ENCODE data around the gene CRELD2. TPM values are rescaled to one million over a fixed set of nuclear protein-coding genes. Genes with fewer than 3 reads are reported as not detected.
A peak's percentile ranks its signal among the peaks of the same experiment; 100 is the strongest.

Gene CRELD2
- total RNA-seq, 1 donor from 2014 or later: 44.3 TPM

- H3K9me3 Mint-ChIP-seq (ENCODE audit: low read depth): no peaks in the 10 kb centered on the region
- no peaks in the 10 kb centered on the region for H3K27me3 Mint-ChIP-seq (ENCODE audit: low read depth)
- peaks cover 1% of the 10 kb centered on the region for H3K36me3 Mint-ChIP-seq (ENCODE audit: low read depth)
- TF ChIP-seq, protein P1, sequence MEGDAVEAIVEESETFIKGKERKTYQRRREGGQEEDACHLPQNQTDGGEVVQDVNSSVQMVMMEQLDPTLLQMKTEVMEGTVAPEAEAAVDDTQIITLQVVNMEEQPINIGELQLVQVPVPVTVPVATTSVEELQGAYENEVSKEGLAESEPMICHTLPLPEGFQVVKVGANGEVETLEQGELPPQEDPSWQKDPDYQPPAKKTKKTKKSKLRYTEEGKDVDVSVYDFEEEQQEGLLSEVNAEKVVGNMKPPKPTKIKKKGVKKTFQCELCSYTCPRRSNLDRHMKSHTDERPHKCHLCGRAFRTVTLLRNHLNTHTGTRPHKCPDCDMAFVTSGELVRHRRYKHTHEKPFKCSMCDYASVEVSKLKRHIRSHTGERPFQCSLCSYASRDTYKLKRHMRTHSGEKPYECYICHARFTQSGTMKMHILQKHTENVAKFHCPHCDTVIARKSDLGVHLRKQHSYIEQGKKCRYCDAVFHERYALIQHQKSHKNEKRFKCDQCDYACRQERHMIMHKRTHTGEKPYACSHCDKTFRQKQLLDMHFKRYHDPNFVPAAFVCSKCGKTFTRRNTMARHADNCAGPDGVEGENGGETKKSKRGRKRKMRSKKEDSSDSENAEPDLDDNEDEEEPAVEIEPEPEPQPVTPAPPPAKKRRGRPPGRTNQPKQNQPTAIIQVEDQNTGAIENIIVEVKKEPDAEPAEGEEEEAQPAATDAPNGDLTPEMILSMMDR (IDR thresholded peaks at IDR 0.05): no peak
- no peak overlapping the region for H3K27ac Mint-ChIP-seq (ENCODE audit: unreplicated experiment)
- DNase-seq (ENCODE audit: low spot score): peak; percentile 90
- no peak overlapping the region for H3K4me3 Mint-ChIP-seq (ENCODE audit: unreplicated experiment)
- H3K4me1 Mint-ChIP-seq (ENCODE audit: low read depth): peaks cover 18% of the 10 kb centered on the region
Measured at GRCh38 chr22:49966041-49966773, 47.8 kb downstream of the CRELD2 start.

DNA sequence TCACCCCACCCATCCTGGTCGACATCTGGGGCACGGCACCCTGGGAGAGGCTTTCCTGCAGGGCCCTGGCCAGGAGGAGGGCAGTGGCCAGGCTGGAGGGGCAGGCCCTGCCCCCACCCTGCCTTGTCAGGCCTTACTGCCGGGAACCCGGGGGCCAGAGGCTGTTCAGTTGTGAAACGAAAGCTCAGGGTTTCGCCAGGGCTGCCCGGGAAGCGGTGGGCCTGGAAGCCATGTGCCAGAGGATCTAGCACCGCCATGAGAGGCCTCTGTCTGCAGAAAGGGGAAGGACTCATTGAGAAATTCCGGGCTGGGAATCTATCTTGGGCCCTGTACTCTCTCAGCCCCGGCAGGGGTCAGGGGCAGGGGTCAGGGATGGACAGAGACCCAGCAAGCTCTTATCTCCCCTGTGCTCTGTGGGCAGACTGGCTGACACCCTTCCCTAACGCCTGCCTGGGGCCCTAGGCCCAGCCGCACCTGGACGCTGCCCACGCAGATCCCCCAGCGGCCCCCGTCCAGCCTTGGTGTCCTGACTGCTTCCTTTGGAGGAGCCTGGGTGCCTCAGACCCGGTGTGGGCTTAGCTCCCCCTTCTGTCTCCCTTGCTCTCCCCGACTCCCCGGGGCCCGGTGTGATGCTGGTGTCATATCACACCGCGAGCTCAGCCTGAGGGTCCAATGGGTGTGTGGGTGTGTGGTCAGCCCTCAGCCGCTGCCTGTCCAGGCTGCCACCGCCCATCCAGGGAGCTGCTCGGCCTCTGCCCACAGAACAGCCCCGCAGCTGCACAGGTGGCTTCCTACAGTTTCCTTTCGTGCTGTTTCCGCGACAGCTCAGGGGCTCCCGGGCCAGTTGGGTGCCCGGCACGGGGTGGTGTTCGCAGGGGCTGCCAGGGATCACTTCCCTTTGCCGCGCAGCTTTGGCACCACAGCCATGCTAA is 48.6 kb downstream of the CRELD2 start:
- H3K4me1 Mint-ChIP-seq (ENCODE audit: low read depth): peaks cover 18% of the 10 kb centered on the region
- no peak overlapping the region for H3K27ac Mint-ChIP-seq (ENCODE audit: unreplicated experiment)
- H3K4me3 Mint-ChIP-seq (ENCODE audit: unreplicated experiment): no peak overlapping the region
- H3K36me3 Mint-ChIP-seq (ENCODE audit: low read depth): peaks cover 1% of the 10 kb centered on the region
- TF ChIP-seq, protein P1 (IDR thresholded peaks at IDR 0.05): no peak
- no peaks in the 10 kb centered on the region for H3K27me3 Mint-ChIP-seq (ENCODE audit: low read depth)
- no peaks in the 10 kb centered on the region for H3K9me3 Mint-ChIP-seq (ENCODE audit: low read depth)
- peak; percentile 88 for DNase-seq (ENCODE audit: low spot score)

DNA sequence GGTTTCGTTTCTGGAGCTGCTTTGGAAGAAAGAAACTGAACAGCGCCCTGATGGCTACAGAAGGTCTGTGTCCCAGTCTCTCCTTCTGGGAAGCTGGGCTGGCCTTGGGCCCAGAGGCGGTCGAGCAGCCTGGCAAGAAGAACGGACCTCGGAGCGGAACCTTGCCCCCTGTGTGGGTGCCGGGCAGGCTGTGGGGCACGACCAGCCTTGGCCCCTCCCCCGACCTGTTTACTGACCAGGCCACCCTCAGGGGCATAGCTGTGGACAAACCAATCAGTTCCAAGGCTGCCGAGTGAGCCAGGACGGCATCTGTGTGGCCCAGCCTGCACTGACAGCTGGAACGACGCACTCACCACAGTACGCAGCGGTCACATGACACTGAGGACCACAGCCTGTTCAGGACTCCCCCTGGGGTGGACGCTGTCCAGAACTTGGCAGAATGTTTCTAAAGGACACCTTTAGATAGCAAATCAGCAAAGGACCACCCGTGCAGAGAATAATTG is 49.3 kb downstream of the CRELD2 start:
- Mint-ChIP-seq H3K9me3 (ENCODE audit: low read depth) (no peaks in the 10 kb centered on the region), H3K27ac (ENCODE audit: unreplicated experiment) (peak overlapping the region; percentile 12), H3K36me3 (ENCODE audit: low read depth) (peaks cover 1% of the 10 kb centered on the region), H3K4me3 (ENCODE audit: unreplicated experiment) (no peak overlapping the region), H3K27me3 (ENCODE audit: low read depth) (no peaks in the 10 kb centered on the region), H3K4me1 (ENCODE audit: low read depth) (peaks cover 18% of the 10 kb centered on the region)
- DNase-seq (ENCODE audit: low spot score): peak; percentile 82
- TF ChIP-seq, protein P1 (IDR thresholded peaks at IDR 0.05): no peak

DNA sequence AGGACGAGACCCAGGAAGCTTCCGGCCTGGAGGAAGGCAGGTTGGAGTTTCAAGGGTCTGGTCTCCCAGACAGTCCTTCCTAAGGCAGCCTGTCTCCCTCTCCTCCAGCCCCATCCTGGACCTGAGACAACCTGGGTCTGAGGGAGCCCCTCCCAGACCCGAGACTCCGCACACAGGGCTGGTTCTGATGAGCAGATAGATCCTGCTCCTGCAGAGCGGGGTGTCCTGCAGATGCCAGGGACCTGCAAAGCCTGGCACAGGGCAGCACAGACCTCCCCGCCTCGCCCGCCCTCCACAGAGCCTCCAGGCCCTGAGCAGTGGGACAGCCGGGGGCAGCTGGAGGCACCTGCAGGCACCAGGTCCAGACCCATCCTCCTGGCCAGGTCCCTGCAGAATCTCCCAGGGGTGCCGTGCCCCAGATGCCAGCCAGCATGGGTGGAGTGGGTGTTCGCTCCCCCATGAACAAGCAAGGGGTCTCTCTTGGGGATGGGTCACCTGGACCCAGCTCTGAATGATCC is 49.9 kb downstream of the CRELD2 start:
- no peak overlapping the region for H3K4me3 Mint-ChIP-seq (ENCODE audit: unreplicated experiment)
- TF ChIP-seq, protein P1 (IDR thresholded peaks at IDR 0.05): no peak
- DNase-seq (ENCODE audit: low spot score): peak; percentile 85
- no peaks in the 10 kb centered on the region for H3K9me3 Mint-ChIP-seq (ENCODE audit: low read depth)
- H3K27me3 Mint-ChIP-seq (ENCODE audit: low read depth): no peaks in the 10 kb centered on the region
- peaks cover 18% of the 10 kb centered on the region for H3K4me1 Mint-ChIP-seq (ENCODE audit: low read depth)
- H3K27ac Mint-ChIP-seq (ENCODE audit: unreplicated experiment): peak overlapping the region; percentile 12
- peaks cover 1% of the 10 kb centered on the region for H3K36me3 Mint-ChIP-seq (ENCODE audit: low read depth)
